Pons (tissue), 1 donor: Measurements from ENCODE around the gene IL1R1.

ENCODE experiments used
- DNase-seq: peaks from one replicate; pipeline ENCODE4 v3.0.0-alpha.2; 2016; ENCODE audit warnings: low spot score

The IL1R1 gene

GRCh38 chr2:102206666-102207341 lies 64.3 kb downstream of the IL1R1 start:
- DNase-seq = no peak

GRCh38 chr2:102208774-102209173 lies 66.2 kb downstream of the IL1R1 start:
- DNase-seq = no peak

GRCh38 chr2:102209474-102209873 lies 66.9 kb downstream of the IL1R1 start:
- DNase-seq = no peak

GRCh38 chr2:102217032-102217431 lies 74.5 kb downstream of the IL1R1 start:
- DNase-seq = no peak

GRCh38 chr2:102224824-102225739 lies 82.5 kb downstream of the IL1R1 start:
- no peak for DNase-seq

- no peak for DNase-seq
These were observed 83.6 kb downstream of the IL1R1 start for GRCh38 chr2:102226171-102226570.

GRCh38 chr2:102226612-102227391 lies 84.3 kb downstream of the IL1R1 start:
- DNase-seq = peak; percentile 80

GRCh38 chr2:102229141-102229769 lies 86.7 kb downstream of the IL1R1 start:
- DNase-seq = no peak
